Glomerular visceral epithelial cell (primary cell): Measurements from ENCODE around the gene TMEM17.
A peak's percentile ranks its signal among the peaks of the same experiment; 100 is the strongest.

Source experiments
- DNase-seq: peaks from one replicate; pipeline ENCODE4 v3.0.0-alpha.2; 2016; ENCODE audit errors: extremely low spot score

The TMEM17 gene

GRCh38 chr2:62511636-62512035 lies 5.6 kb upstream of the TMEM17 start:
- no peak for DNase-seq

GRCh38 chr2:62506421-62506750 lies 391 bp upstream of the TMEM17 start:
- DNase-seq = no peak

DNA sequence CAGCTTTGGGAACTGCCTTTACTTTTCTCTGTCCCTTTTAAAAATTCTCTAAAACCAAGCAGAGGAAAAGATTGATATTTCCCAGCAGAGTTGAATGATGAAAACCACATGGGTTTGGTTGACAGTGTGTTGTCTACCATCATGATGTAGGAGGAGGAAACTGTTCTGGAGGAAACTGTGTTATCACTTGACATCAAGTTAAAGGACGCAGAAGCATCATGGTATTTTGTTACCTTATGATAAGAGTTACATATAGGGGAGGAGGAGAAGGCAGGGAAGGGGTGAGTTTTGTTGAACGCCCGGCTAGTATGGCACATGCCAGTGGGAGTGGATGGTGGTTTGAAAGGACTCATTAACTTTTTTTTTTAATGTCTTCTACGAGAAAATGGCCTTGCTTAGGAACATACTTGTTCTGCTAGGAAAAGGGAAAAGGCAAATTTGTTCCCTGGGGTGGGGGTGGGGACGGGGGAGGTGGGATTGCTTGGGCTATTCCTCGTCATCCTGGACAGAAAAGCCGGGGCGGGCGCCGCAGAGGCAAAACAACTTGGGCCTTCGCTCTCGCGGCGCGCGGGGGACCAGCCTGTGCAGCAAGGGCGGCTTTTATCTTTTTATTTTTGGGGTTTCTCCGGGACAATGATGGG lies 766 bp downstream of the TMEM17 start:
- no peak for DNase-seq

DNA sequence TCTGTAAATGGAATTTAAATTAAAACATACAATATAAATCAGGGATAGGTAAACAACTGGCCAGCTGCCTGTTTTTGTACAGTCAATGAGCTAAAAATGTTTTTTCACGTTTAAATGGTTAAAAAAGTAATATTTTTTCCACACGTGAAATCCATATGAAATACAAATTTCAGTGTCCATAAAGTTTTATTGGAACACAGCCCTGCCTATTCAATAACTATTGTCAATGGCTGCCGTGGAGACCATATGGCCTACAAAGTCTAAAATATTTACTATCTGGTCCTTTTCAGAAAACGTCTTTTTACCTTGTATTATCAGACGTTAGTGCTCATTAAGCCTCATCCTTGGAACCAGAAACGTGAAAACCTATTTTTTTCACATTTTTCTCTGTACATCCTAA lies 1.3 kb downstream of the TMEM17 start:
- no peak for DNase-seq

GRCh38 chr2:62501794-62502500 lies 4.0 kb downstream of the TMEM17 start:
- peak; percentile 15 for DNase-seq

GRCh38 chr2:62501069-62501468 lies 4.9 kb downstream of the TMEM17 start:
- DNase-seq = no peak

DNA sequence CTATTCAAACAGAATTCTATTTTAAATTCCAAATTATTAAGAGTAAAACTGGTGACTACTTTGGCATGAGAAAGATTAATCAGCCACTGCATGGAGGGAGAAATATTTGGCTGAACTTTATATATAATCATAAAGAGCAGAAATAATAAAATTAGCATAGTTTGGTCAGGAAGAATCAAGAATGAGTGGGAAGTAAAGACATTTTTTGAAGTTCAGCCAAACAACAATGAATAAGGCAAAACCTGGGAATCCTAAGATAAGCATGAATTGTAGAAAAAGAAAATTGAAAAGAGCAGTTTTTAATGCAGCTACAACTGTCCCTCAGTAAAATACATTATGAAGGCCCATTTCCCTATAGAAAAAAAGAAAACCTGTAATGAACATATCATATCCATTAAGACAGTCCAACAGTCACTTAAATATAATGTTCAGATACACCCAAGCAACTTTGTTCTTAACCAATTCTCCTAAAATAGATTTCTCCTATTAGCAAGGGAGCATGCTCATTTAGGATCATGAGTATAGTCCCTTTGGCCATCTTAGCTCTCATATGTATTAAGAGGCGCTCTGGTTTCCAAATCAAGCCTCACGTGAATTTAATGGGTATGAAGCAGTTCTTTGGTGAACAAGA lies 6.5 kb downstream of the TMEM17 start:
- no peak for DNase-seq

- DNase-seq = no peak
These were observed 7.3 kb downstream of the TMEM17 start for GRCh38 chr2:62498739-62499138.

- no peak for DNase-seq
These were observed 10.2 kb downstream of the TMEM17 start for GRCh38 chr2:62495761-62496160.

GRCh38 chr2:62492048-62492447 lies 13.9 kb downstream of the TMEM17 start:
- no peak for DNase-seq

GRCh38 chr2:62489702-62490101 lies 16.3 kb downstream of the TMEM17 start:
- no peak for DNase-seq

DNA sequence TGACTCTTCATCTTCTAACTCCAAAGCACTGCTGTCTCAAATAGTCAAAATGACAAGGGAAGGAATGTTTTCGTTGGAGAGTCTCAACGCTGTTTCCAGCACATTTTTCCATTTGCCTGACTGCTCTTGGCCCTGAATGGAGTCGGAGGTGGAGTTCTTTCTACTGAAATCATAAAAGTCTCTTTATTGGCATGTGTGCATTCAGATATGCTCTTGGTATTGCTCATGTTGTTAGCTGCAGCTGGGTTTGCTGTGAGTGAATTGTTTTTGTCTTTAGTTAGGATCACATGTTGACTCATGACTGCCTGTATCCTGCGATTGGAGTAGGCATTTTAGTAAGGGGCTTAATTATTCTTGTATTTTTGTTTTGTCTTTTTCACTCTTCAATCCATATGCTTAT lies 16.8 kb downstream of the TMEM17 start:
- no peak for DNase-seq

DNA sequence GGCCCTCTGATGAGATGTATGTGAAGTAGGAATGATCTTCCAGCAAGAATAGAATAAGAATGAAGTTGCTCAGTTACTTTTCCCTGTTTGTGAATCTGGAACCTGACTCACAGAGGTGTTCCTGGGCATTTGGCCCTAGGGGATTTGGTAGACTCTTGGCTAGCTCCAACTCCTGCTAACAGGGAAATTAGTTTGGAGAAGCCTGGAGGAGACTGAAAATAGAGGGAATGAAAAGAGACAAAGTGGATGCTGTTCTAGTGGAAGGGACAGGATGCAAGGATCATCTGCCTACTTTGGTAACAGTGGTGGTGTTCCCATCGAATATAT lies 19.6 kb downstream of the TMEM17 start:
- no peak for DNase-seq

GRCh38 chr2:62485761-62486438 lies 20.1 kb downstream of the TMEM17 start:
- DNase-seq = no peak

- no peak for DNase-seq
These were observed 23.2 kb downstream of the TMEM17 start for GRCh38 chr2:62482558-62483352.

- DNase-seq = no peak
These were observed 26.1 kb downstream of the TMEM17 start for GRCh38 chr2:62479917-62480316.

DNA sequence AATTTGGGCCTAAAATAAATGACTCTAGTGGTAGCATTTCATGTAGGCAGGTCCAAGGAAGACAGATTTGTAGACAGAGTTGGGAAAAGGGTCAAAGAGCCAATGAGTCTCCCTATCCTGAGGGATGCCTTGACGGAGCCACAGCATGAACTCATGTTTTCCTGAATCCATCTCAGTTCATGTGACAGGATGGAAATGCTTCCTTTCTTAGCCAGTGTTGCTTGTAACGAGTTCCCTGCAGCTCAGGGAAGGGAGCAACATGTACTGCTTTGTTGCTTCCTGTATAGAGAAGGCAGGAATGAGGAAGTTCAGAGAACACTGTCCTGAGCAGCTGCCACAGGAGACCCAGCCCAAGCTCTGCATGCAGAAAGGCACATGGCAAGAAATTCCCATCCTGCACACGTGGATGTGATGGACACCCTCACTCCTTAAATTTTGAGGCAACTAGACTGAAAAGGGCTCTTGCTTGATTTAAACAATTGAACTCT lies 27.9 kb downstream of the TMEM17 start:
- DNase-seq = no peak

- no peak for DNase-seq
These were observed 28.4 kb downstream of the TMEM17 start for GRCh38 chr2:62477573-62477972.

- DNase-seq = peak; percentile 12
These were observed 30.6 kb downstream of the TMEM17 start for GRCh38 chr2:62475172-62476011.

DNA sequence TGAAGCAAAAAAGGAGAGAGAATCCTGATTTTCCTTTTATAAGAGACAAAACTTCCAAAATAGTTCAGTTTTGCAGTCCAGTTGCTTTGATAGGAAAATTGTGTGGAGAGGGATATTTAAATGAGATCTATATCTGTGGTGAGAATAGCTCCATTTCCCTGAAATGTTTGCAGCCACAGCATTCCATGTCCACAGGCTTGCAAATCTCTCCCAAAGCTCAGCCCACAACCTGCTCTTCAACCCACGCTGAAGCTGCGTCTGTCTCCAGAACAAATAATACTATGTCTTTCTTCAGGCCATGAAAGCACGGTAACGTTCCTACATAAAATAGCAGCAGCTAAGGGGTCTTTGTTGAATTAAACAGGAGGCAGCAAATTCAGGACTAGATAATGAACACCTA lies 31.8 kb downstream of the TMEM17 start:
- no peak for DNase-seq

DNA sequence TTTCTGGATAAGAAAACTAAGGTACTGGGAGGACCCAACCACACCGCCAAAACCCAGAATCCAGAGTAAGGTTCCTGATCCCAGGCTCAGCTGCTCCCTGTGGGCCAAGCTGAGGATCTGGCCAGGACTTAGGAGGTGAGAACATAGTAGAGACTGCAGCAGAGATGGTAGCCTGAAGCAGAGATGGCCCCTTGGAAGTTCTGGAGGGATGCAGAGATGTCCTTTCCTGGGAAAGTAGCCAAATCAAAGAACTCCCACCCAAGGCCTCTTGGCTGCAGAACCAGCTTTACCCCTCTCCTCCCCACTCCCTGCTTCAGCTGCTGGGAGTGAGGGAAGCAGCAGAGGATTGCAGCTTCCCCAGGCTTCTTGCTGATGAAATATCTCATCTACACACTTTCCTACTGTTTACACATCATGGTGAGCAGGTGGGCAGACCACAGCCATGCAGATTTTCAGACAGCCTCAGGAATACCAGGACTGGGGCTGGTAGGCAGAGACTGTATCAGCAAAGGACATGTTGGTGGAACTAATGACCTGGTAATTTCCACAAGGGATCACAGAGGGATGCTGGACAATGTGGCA lies 32.7 kb downstream of the TMEM17 start:
- DNase-seq = no peak
